Activated CD4-positive, alpha-beta T cell treated with anti-CD3 and anti-CD28 coated beads, Interleukin-2, amount 10 ng/mL, durations not matched to agents 7 days and 5 days (primary cell): Measurements from ENCODE around the gene SH3RF1. TPM values are rescaled to one million over a fixed set of nuclear protein-coding genes. Genes with fewer than 3 reads are reported as not detected.

Experiments used
- CTCF ChIA-PET: fragments of 350-600 bp; sonication (Branson Sonifier 250); formaldehyde crosslinking; loops from one replicate; lab custom pipeline; 2021; ENCODE audit warnings: antibody characterized with exemption; lab: Charles Lee
- POLR2A ChIA-PET: fragments of 350-600 bp; sonication (Branson Sonifier 250); formaldehyde crosslinking; loops from one replicate; lab custom pipeline; 2021; ENCODE audit warnings: antibody characterized with exemption; lab: Charles Lee
- DNase-seq: peaks from one replicate; pipeline ENCODE4 v3.0.0-alpha.2; 2020
- H3K27ac Mint-ChIP-seq: one replicate; pipeline ENCODE4 v1.8.0; 2021; ENCODE audit warnings: mild to moderate bottlenecking, moderate library complexity, mixed read lengths
- H3K27me3 Mint-ChIP-seq: one replicate; pipeline ENCODE4 v1.8.0; 2021; ENCODE audit warnings: mixed read lengths
- H3K36me3 Mint-ChIP-seq: one replicate; pipeline ENCODE4 v1.8.0; 2021; ENCODE audit warnings: low read depth, mixed read lengths
- H3K4me1 Mint-ChIP-seq: one replicate; pipeline ENCODE4 v1.8.0; 2021; ENCODE audit warnings: mixed read lengths
- H3K4me3 Mint-ChIP-seq: one replicate; pipeline ENCODE4 v1.8.0; 2021; ENCODE audit warnings: mild to moderate bottlenecking, moderate library complexity, mixed read lengths
- H3K9me3 Mint-ChIP-seq: one replicate; pipeline ENCODE4 v1.8.0; 2021; ENCODE audit warnings: mixed read lengths
- total RNA-seq, 2 experiments: library from RNA; stranded (reverse); gene quantifications; one replicate each; pipeline ENCODE4 v1.2.3, GENCODE V29; 2021

SH3RF1 gene
- total RNA-seq, 2 experiments from 2014 or later = 0.17 TPM

DNA sequence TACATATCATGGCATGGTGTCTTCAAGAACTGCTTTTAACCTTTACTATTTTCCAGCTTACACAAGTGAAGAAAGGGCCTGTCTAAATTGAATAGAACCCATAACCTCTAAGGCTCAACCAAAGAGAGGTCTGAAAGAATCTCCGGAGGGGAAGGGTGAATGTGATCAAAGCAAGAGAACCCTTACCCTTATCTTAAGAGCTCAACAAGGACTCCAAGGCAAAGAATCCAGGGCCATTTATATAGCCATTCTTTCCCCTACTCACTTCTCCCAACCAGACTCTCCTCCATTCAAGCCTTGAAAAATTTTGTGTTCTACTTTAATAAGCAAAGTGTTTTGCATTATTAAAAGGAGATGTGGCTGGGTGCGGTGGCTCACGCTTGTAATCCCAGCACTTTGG is 118.7 kb downstream of the SH3RF1 start:
- H3K36me3 Mint-ChIP-seq = no peaks in the 10 kb centered on the region
- no peaks in the 10 kb centered on the region for H3K9me3 Mint-ChIP-seq
- ChIA-PET POLR2A (no interaction called here), CTCF (interaction anchor here (0.6 kb wide), 1 partner anchor 59 kb away, joined by 4 read pairs; no protein-coding TSS in a partner anchor)
- H3K4me3 Mint-ChIP-seq = no peak overlapping the region
- no peak for DNase-seq
- H3K27ac Mint-ChIP-seq = no peak overlapping the region
- H3K4me1 Mint-ChIP-seq = no peaks in the 10 kb centered on the region
- H3K27me3 Mint-ChIP-seq = peaks cover 3% of the 10 kb centered on the region

DNA sequence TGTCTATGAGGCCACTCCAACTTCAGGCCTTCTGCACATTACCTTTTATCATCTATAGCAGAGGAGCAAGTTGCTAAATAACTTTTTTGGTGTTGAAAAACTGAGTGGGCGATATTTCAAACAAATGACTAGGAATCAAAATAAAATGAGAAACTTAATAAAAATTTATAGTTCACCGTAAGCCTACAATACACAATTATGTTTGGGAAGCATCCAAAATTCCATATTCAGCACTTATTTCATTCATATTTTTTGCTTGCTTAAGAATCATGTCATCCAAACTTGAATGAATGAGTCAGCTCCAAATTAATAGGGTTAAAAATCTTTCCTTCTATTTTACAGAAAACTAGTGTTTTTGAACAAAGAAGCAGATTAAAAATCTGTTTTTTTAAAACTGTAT is 119.1 kb downstream of the SH3RF1 start:
- POLR2A ChIA-PET = no interaction called here
- no peaks in the 10 kb centered on the region for H3K4me1 Mint-ChIP-seq
- peaks cover 3% of the 10 kb centered on the region for H3K27me3 Mint-ChIP-seq
- H3K9me3 Mint-ChIP-seq = no peaks in the 10 kb centered on the region
- CTCF ChIA-PET = no interaction called here
- H3K4me3 Mint-ChIP-seq = no peak overlapping the region
- no peak overlapping the region for H3K27ac Mint-ChIP-seq
- H3K36me3 Mint-ChIP-seq = no peaks in the 10 kb centered on the region
- DNase-seq = no peak

DNA sequence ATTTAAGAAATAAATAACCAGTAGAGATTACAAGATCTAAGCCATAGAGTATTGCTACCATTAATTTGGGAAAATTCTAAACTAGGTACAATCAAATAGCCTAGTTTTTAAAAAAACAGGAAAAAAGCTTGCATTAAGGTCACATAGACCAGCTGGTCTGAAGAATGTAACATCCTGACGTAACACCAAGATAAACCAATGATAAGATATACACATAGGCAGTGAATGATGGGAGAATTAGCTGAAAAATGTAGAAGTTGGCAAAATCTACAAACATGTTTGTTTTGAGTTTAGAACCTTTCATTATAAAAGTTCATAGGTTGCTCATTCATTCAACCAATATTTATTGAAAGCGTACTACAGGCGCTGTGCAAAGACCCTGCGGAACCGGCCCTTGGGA is 120.0 kb downstream of the SH3RF1 start:
- H3K9me3 Mint-ChIP-seq = no peaks in the 10 kb centered on the region
- no peak for DNase-seq
- H3K4me1 Mint-ChIP-seq = no peaks in the 10 kb centered on the region
- peaks cover 3% of the 10 kb centered on the region for H3K27me3 Mint-ChIP-seq
- H3K27ac Mint-ChIP-seq = no peak overlapping the region
- ChIA-PET POLR2A (no interaction called here), CTCF (no interaction called here)
- no peaks in the 10 kb centered on the region for H3K36me3 Mint-ChIP-seq
- H3K4me3 Mint-ChIP-seq = no peak overlapping the region

DNA sequence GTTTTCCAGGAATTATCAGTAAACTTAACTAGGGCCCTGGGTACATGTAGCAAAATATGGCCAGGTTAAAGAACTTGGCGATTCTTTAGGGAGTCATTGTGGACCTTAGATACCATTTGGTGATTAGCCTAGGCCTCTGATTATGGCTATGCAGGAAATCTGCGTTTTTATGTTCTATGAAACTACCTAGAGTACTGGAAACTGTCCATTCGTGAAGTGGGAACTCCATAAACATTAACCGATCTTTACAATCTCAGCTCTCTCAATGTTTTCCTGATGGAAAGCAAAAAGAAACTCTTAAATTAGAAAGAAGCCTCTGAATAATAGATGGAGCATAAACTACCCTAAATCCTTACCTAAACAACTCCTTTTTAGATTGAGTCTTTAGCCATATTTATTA is 121.9 kb downstream of the SH3RF1 start:
- DNase-seq = no peak
- H3K27ac Mint-ChIP-seq = no peak overlapping the region
- ChIA-PET CTCF (no interaction called here), POLR2A (no interaction called here)
- H3K36me3 Mint-ChIP-seq = no peaks in the 10 kb centered on the region
- H3K4me1 Mint-ChIP-seq = no peaks in the 10 kb centered on the region
- no peak overlapping the region for H3K4me3 Mint-ChIP-seq
- peaks cover 1% of the 10 kb centered on the region for H3K27me3 Mint-ChIP-seq
- H3K9me3 Mint-ChIP-seq = no peaks in the 10 kb centered on the region

DNA sequence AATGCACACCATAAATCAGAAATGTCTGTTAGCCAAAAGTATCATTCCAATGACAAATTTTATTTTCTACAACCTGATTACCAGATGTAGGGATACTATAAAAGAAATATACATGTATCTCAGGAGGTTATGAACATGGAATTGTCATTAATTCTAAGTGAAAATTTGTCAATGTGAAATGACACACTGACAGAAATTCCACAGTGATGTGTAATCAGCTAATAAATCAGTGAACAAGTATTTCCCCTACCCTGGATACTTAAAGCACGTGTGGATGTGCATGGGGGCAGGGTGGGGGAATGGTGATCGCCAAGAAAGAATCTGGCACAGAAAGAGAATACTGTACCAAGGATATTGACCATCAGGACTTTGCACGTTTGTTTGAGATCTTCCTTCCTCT is 123.6 kb downstream of the SH3RF1 start:
- Mint-ChIP-seq H3K4me3 (no peak overlapping the region), H3K27ac (no peak overlapping the region), H3K9me3 (no peaks in the 10 kb centered on the region), H3K4me1 (no peaks in the 10 kb centered on the region), H3K36me3 (no peaks in the 10 kb centered on the region), H3K27me3 (peaks cover 3% of the 10 kb centered on the region)
- ChIA-PET POLR2A (no interaction called here), CTCF (no interaction called here)
- DNase-seq = no peak

DNA sequence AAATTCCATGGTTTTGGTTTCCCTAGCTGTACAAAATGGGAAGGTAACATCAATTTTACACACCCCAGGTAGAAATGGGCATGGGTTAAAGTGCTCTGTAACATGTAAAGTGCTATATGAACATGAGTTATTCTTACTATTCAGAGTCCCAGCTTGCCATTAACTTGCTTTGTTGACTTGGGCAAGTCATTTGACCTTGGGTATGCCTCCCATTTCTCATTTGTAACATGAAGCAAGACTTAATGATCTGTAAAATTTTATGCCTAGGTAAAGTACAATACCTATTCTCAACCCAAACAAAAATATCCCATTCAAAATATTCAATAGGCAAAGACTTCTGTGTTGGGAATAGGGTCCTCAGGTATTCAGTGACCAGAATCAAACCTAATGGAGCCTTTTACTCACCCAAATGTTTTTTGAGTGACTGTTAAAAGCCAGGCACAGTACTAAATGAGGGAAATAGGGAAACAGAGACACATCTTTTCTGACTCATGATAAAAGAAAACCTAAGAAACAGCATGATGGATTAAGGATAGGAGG is 126.6 kb downstream of the SH3RF1 start:
- no peak for DNase-seq
- Mint-ChIP-seq H3K27ac (no peak overlapping the region), H3K9me3 (no peaks in the 10 kb centered on the region), H3K27me3 (peaks cover 2% of the 10 kb centered on the region), H3K4me1 (no peaks in the 10 kb centered on the region), H3K4me3 (no peak overlapping the region), H3K36me3 (no peaks in the 10 kb centered on the region)
- ChIA-PET CTCF (no interaction called here), POLR2A (no interaction called here)

DNA sequence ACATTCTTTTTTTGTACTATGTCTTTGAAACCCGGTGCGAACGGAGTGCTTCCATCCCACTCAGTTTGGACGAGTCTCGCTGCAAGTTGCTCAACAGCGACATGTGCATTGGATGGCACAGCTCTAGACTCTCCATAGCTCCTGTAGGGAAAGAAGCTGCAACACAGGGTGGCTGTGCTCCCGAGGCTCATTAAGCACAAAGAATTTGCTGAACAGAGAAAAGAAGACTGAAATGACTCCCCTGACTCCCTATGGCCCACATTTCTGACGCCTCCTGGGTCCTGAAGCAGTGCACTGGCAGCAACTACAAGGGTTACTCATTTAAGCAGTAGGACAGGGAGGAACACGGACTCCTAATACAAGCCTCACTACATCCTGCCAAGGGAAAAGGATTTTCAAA is 127.4 kb downstream of the SH3RF1 start:
- H3K9me3 Mint-ChIP-seq = no peaks in the 10 kb centered on the region
- no peak overlapping the region for H3K27ac Mint-ChIP-seq
- ChIA-PET CTCF (no interaction called here), POLR2A (no interaction called here)
- H3K27me3 Mint-ChIP-seq = peaks cover 2% of the 10 kb centered on the region
- no peaks in the 10 kb centered on the region for H3K36me3 Mint-ChIP-seq
- DNase-seq = no peak
- no peaks in the 10 kb centered on the region for H3K4me1 Mint-ChIP-seq
- H3K4me3 Mint-ChIP-seq = no peak overlapping the region

DNA sequence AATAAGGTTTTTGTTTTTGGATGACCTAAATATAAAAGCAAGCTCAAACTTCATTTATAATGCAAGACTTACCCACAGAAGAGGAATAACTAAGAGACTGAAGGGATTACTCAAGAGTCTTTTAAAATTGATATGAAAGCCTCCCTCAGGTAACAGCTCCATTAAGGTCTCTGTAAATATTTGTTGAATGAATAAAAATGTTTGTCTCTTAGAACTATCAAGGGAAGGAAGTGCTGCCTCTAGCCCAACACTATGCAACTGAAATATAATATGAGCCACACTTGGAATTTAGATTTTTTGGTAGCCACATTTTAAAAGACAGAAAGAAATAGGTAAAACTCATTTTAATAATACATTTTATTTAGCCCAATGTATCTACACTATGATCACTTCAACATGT is 127.8 kb downstream of the SH3RF1 start:
- H3K4me3 Mint-ChIP-seq = no peak overlapping the region
- ChIA-PET CTCF (no interaction called here), POLR2A (no interaction called here)
- H3K9me3 Mint-ChIP-seq = no peaks in the 10 kb centered on the region
- H3K36me3 Mint-ChIP-seq = no peaks in the 10 kb centered on the region
- DNase-seq = no peak
- H3K27ac Mint-ChIP-seq = no peak overlapping the region
- H3K27me3 Mint-ChIP-seq = peaks cover 2% of the 10 kb centered on the region
- H3K4me1 Mint-ChIP-seq = no peaks in the 10 kb centered on the region

DNA sequence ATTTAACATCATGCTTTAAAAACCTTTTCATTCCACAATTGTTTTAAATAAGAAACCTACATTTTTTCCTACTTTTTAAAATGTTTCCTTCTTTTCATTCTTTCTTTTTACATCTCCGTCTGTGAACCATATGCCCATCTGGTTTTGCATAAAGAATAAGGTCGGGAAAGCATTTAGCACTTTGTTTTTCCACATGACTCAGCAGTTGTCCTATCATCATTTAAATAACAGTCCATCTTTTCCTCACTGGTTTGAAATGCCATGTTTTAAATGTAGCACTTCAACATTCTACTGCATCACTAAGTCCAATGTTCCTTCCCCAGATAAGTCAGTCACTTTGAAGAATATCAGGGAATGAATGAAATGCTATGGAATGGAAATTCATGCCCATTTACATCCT is 128.4 kb downstream of the SH3RF1 start:
- DNase-seq = no peak
- POLR2A ChIA-PET = no interaction called here
- no peaks in the 10 kb centered on the region for H3K4me1 Mint-ChIP-seq
- H3K27ac Mint-ChIP-seq = no peak overlapping the region
- peaks cover 2% of the 10 kb centered on the region for H3K27me3 Mint-ChIP-seq
- CTCF ChIA-PET = no interaction called here
- no peak overlapping the region for H3K4me3 Mint-ChIP-seq
- no peaks in the 10 kb centered on the region for H3K36me3 Mint-ChIP-seq
- no peaks in the 10 kb centered on the region for H3K9me3 Mint-ChIP-seq

DNA sequence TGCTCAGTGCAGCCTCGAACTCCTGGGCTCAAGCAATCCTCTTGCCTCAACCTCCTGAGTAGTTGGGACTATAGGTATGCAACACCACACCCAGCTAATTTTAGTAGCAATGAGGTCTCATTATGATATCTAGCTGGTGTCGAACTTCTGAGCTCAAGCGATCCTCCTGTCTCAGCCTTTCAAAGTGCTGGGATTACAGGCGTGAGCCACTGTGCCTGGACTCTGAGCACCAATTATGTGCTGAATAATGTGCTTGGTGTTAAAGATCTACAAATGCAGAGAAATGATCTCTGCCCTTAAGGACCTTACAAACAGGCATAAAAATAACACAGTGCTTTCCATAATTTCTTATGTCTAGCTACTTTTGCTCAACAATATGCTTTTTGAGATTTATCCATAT is 131.7 kb downstream of the SH3RF1 start:
- no peaks in the 10 kb centered on the region for H3K9me3 Mint-ChIP-seq
- POLR2A ChIA-PET = no interaction called here
- H3K4me3 Mint-ChIP-seq = no peak overlapping the region
- no peaks in the 10 kb centered on the region for H3K4me1 Mint-ChIP-seq
- peaks cover 2% of the 10 kb centered on the region for H3K27me3 Mint-ChIP-seq
- no peak overlapping the region for H3K27ac Mint-ChIP-seq
- DNase-seq = no peak
- H3K36me3 Mint-ChIP-seq = no peaks in the 10 kb centered on the region
- CTCF ChIA-PET = no interaction called here

DNA sequence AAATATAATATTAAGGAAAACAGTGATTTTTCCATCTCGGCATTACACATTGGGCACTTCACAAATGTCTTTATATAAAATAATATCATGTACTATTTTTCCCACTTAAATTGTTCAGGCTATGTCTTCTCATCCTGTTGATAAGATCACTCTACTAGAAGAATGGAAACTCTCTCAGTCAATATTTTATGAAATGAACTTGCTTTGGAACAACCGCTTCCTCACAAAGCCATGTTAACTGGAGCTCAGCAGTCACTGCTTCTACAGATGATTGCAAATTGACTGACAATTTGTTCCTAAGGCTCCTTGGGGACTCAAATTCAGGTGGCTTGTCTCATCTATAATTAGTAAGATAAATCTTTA is 133.2 kb downstream of the SH3RF1 start:
- no peak overlapping the region for H3K27ac Mint-ChIP-seq
- H3K27me3 Mint-ChIP-seq = peaks cover 2% of the 10 kb centered on the region
- no peak for DNase-seq
- CTCF ChIA-PET = no interaction called here
- no peaks in the 10 kb centered on the region for H3K9me3 Mint-ChIP-seq
- H3K4me3 Mint-ChIP-seq = no peak overlapping the region
- POLR2A ChIA-PET = no interaction called here
- no peaks in the 10 kb centered on the region for H3K36me3 Mint-ChIP-seq
- no peaks in the 10 kb centered on the region for H3K4me1 Mint-ChIP-seq

DNA sequence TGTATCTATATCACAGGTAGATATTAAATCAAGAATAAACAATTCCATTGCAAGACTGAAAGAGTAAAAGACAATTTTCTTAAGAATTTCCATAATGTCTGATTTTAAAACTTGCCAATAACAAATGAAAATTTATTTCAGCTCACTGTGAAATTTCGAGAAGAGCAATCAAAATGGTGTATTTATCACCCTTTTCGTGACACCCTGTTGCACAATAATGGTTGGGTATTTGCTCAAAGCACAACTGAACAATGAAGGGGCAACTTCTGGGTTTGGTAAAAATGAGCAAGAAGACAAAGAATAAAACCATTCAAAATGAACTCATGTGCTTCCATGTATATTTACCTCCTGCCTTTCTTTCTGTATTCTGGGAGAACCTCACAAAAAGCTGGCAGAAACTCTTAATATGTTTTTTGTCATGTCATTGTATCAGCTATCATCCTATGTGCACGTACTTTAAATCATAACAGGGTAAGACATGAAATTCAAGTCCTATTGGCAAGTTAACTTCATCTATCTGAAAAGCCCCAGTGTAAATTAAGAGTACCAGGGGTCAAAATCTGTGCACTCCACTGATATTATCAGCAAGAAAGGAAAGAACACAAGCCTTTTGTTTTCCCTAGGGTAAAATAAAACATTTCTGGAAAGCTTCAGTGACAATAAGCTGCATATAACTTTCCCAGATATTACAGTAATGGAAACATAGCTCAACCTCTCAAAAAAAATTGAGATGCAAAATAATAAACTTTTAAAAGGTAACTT is 133.8 kb downstream of the SH3RF1 start:
- POLR2A ChIA-PET = no interaction called here
- H3K9me3 Mint-ChIP-seq = no peaks in the 10 kb centered on the region
- H3K27ac Mint-ChIP-seq = no peak overlapping the region
- H3K27me3 Mint-ChIP-seq = no peaks in the 10 kb centered on the region
- no peaks in the 10 kb centered on the region for H3K4me1 Mint-ChIP-seq
- no peak for DNase-seq
- H3K4me3 Mint-ChIP-seq = no peak overlapping the region
- H3K36me3 Mint-ChIP-seq = no peaks in the 10 kb centered on the region
- CTCF ChIA-PET = no interaction called here

DNA sequence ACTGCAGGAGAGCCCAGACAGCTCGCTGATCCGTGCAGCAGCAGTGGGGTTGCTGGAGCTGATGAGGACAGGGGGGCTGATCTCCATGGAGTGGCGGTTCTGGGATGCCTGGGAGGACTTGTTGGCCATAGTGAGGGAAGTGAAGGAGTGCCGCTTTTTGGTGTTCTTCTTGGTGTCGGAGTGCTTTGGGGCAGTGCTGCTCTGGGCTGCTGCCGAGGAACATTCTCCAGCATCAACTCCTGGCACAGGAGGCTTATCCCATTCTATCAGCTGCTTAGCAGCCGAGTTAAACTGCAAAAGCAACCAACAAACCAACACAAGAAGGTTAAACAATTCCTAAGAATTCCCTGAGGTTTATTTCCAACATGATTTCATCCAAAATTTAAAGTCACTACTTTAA is 134.4 kb downstream of the SH3RF1 start:
- H3K27me3 Mint-ChIP-seq = no peaks in the 10 kb centered on the region
- no peak overlapping the region for H3K4me3 Mint-ChIP-seq
- H3K4me1 Mint-ChIP-seq = no peaks in the 10 kb centered on the region
- H3K27ac Mint-ChIP-seq = no peak overlapping the region
- ChIA-PET POLR2A (no interaction called here), CTCF (no interaction called here)
- H3K36me3 Mint-ChIP-seq = no peaks in the 10 kb centered on the region
- no peak for DNase-seq
- H3K9me3 Mint-ChIP-seq = no peaks in the 10 kb centered on the region

DNA sequence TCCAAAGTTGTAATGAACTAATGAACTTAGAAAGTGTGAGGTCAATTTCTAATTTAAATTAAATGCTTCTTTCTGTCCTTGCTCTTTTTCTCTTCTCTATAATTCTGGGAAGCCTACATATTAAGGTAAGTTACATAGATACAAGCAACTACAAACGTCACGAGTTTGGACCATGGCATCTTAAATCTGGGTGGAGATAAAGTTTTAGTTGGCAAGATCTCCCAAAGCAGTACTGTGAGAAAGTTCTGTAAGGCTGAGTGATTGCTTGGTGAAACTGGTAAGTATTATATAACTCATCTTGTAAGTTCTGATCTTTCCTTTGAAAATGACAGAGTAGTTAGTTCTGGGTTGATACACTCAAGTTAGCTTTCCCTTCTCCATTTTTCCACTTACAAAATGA is 135.0 kb downstream of the SH3RF1 start:
- ChIA-PET CTCF (no interaction called here), POLR2A (no interaction called here)
- no peaks in the 10 kb centered on the region for H3K9me3 Mint-ChIP-seq
- no peak overlapping the region for H3K27ac Mint-ChIP-seq
- H3K27me3 Mint-ChIP-seq = no peaks in the 10 kb centered on the region
- no peaks in the 10 kb centered on the region for H3K36me3 Mint-ChIP-seq
- no peak for DNase-seq
- no peak overlapping the region for H3K4me3 Mint-ChIP-seq
- no peaks in the 10 kb centered on the region for H3K4me1 Mint-ChIP-seq
